ENCODE measurements around the gene OR2A14.
"Not testable (repeated sequence)": the region's sequence is repeated elsewhere in the genome, so short reads cannot be mapped to it uniquely, and the experiment has no call there.

OR2A14 gene, protein sequence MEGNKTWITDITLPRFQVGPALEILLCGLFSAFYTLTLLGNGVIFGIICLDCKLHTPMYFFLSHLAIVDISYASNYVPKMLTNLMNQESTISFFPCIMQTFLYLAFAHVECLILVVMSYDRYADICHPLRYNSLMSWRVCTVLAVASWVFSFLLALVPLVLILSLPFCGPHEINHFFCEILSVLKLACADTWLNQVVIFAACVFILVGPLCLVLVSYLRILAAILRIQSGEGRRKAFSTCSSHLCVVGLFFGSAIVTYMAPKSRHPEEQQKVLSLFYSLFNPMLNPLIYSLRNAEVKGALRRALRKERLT

DNA sequence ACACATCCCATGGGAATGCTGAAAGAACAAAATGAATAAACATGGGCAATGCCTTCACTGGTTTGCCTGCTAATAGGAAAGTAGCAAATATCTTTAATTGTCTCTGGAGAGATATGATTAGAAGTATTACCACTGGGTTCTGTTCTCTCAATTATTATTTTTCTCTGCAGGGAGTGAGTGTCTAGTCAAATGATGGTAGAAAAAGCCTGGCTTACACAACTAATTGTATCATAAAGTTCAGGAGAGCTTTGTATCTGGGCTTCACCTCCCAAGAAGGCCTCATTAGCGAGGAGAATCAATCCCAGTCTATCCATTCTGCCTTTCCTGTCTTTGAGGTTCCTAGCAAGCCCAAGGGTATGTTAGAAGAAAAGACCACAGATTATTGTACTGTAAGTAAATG lies at the start of gene OR2A14:
Gene OR2A14, plus strand, starts transcription at position 301 of the 400 bp plus-strand sequence. CDS start 5,937 bp downstream, outside the sequence.
- DNase-seq: no peak

DNA sequence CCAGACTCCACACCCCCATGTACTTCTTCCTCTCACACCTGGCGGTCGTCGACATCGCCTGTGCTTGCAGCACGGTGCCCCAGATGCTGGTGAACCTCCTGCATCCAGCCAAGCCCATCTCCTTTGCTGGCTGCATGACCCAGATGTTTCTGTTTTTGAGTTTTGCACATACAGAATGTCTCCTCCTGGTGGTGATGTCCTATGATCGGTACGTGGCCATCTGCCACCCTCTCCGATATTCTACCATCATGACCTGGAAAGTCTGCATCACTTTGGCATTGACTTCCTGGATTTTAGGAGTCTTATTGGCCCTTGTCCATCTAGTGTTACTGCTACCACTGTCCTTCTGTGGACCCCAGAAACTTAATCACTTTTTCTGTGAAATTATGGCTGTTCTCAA lies 48.6 kb upstream of the OR2A14 start:
- DNase-seq: no peak

DNA sequence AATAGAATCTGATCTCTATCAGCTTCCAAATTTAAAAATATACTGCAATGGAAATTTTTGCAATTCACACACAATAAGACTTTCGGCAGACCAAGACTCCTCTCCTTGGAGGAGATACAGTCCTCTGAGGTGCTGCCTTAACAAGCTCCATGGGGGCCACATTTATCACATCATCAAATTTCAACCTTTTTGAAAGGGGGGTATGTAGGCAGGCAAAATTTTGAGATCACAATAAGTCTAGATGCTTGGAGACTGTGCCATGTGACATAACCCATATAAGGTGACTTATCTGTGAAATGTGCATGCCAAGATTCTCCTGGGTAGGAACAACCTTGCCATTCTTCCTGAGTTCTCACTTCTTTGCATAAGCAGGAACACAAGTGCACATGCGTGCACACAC lies 37.0 kb upstream of the OR2A14 start, which contains the start of gene OR2A12:
Gene OR2A12, plus strand, starts transcription at position 301 of the 400 bp plus-strand sequence. CDS start 8,830 bp downstream, outside the sequence.
- no peak for DNase-seq

DNA sequence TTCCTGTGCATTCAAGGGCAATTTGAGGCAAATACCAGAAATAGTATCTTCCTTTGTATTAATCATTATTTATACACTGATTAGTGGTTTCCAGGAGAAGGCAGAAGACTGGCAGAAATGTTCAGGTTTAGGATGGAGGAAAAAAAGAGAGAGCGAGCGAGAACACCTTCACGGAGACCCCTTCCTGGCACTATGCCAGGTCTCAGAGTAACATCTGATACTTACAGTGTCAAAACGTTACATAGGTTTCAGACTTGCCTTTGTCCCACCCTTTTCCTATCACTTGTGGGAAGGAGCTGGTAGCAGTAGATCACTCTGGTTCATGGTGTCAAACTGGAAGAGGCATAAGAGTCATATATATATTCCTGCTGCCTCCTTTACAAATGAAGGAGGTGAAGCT lies 36.2 kb upstream of the OR2A14 start:
- DNase-seq: no peak

DNA sequence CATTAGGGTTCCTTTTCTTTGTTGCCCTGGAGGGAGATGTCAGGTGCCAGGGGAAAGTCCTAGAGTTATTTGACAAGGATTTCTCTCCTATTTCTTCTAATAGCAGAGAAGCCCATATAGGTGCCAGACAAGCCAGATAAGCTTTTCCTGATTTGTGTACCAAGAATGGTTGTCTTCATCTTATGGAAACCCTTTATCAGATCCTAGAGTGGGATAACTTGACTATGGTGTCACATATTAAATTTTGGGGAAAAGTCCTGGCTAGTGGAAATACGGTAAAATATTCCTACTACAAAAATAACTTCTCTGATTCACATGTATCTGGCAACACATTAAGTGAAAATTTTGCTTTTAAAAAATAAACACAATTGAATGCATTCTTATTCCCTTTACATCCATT lies 35.7 kb upstream of the OR2A14 start:
- no peak for DNase-seq

DNA sequence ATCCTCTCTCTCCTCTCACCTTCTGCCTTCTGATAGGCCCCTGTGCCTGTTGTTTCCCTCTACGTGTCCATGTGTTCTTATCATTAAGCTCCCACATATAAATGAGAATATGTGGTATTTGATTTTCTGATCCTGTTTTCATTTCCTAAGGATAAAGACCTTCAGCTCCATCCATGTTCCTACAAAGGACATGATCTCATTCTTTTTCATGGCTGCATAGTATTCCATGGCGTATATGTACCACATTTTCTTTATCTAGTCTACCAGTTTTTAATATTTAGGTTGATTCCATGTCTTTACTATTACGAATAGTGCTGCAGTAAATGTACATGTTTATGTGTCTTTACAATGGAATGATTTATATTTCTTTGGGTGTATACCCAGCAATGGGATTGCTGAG lies 32.3 kb upstream of the OR2A14 start:
- DNase-seq: no peak

DNA sequence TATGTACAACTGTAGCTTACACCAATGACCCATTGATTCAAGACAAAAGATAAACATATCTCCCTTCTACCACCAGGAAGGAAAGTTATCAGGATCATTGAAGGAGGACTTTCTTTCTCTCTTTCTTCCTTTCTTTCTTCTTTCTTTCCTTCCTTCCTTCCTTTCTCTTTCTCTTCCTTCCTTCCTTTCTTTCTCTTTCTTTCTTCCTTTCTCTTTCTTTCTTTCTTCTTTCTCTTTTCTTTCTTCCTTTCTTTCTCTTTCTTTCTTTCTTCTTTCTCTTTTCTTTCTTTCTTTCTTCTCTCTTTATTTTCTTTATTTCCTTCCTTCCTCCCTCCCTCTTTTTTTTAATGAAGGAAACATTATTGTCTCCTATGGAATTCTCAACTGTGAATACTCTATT lies 24.2 kb upstream of the OR2A14 start:
- no peak for DNase-seq

DNA sequence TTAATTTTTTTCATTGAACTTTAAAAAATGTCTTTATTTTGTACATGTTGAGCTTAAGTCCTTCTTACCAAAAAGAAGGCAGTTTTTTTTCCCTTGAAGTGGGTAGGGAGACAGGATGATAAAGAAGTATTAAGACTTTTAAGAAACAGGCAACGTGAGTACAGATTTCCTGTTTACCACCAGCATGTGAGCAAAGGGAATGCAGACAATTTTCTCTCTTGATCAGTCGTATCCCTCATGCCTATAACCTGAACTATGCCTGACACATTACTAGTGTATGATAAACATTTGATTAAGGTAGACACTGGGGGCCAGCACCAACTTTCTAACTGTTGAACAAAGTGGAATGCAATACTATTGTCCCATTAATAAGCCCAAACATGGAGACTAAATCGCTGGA lies 22.4 kb upstream of the OR2A14 start:
- no peak for DNase-seq

DNA sequence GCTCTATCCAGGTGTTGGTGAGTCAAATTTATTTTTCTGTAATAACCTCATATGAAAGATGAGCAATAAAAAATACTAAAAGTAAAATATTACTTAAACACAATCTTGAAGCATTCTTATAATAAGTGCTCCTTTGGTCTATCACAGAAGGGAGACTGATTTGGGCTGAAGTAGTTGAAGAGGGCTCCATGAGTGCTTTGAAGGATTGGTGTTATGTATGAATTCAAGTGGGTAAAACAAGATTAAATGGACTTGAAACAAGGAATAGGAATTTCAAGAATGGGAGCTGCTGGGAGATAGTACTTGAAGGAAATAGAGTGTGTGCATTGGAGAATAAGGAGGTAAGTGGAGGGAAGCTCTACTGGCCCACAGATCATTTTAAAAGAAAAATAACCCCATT lies 20.9 kb upstream of the OR2A14 start:
- no peak for DNase-seq

DNA sequence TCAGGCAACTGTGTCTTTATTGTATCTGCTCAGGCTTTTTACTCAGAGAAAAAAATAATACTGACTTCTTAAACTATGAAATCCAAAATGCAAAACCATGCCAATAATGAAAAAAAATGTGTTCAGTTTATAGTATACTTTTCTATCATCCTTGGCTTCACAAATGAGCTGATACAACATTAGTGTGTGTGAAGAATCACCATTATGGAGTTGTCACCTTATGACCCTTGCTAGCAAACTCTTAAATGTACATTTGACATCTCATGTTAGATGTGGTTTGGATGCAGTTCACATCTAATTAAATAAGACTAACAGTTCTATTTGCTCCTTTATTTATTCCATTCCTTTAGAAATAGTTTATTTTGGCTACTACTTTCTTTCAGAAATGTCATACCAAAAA lies 17.8 kb upstream of the OR2A14 start:
- DNase-seq: no peak

DNA sequence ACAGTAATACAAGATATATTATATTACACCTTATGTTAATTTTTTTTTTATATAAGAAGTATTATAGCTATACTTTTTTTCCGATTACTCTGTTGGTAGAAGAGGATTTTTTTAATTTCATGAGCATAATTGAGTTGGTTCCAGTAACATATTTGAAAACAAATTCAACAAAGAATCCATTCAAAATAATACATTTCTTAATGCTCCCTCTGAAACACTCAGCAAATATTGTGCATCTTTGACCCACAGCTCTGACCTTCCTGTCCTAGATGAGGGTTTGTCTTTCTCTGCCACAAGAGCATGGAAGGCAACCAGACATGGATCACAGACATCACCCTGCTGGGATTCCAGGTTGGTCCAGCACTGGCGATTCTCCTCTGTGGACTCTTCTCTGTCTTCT lies 13.7 kb upstream of the OR2A14 start, which contains the start of gene OR2A2:
Gene OR2A2, plus strand, starts transcription at position 301 of the 400 bp plus-strand sequence. Its CDS starts 0 bp downstream, at position 301.
- DNase-seq: no peak

DNA sequence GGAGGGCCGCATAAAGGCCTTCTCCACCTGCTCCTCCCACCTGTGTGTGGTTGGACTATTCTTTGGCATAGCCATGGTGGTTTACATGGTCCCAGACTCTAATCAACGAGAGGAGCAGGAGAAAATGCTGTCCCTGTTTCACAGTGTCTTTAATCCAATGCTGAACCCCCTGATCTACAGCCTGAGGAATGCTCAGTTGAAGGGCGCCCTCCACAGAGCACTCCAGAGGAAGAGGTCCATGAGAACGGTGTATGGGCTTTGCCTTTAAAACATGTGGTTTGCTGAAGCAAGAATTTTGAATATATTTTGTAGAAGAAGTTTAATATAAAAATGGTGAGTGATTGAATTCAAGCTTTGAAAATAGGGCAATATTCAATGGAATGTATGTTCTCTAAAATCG lies 12.7 kb upstream of the OR2A14 start:
- no peak for DNase-seq

DNA sequence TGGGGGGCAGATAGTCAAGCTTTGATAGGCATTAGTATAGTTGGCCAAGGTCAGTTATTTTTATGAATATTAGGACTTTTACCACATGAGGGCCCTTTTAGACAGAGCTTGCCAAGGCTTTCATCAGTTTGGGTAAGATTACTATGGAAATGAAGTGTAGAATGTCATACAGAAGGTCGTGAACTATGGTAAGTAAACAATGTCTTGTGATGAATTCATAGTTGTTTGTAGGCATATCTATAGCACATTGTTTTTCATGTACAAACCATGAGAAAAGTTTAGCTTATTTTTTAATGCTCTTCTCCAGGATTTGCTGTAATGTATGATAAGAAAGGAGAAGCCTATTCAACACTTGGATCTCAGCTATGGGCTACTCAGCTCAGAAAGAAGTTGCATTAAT lies 9.3 kb upstream of the OR2A14 start:
- DNase-seq: no peak

DNA sequence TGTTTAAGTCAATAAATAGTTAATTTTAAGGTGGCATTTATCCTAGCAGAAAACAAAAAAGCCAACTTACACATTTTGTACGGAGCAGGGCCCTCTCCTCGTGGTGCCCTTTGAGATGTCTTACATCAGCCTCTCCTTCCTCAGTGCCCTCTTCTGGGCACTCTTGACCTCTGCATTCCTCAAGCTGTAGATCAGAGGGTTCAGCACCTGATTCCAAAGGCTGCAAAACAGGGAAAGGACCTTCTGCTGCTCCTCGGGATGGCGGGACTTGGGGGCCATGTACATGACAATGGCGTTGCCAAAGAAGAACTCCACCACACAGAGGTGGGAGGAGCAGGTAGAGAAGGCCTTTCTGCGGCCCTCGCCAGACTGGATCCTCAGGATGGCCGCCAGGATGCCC lies 4.6 kb upstream of the OR2A14 start:
- DNase-seq: no peak

DNA sequence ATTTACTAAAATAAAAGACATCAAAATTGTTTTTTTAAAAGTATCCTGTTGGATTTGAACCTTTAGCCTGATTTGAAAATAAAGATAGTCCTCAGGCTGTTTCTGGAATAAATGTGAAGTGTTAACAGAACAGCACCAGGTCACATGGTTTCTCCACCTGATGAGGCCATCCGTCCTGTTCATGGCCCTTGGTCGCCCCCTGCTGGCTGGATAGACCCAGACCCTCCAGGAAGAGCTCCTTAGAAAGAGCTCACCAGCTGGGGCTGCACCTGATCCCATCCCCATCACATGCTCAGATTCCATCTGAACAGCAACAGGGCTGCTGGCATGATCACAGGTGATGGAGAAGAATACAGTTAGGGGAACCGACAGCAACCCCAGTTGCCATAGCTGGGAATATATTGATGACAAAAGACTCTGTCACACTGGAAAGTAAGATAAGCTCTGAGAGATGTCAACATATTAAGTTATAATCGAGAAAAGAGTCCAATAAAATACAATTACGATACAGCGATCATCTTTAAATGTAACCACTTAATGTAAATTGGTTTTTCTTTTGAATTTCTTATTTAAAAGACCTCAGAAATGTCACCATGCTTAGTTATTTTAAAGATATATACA lies 4.8 kb downstream of the OR2A14 start:
- DNase-seq: peak in 37 of 56 donors; percentile 0 to 76 (median 16)

DNA sequence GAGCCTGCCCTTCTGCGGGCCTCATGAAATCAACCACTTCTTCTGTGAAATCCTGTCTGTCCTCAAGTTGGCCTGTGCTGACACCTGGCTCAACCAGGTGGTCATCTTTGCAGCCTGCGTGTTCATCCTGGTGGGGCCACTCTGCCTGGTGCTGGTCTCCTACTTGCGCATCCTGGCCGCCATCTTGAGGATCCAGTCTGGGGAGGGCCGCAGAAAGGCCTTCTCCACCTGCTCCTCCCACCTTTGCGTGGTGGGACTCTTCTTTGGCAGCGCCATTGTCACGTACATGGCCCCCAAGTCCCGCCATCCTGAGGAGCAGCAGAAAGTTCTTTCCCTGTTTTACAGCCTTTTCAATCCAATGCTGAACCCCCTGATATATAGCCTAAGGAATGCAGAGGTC lies 6.6 kb downstream of the OR2A14 start:
- not testable (repeated sequence) for DNase-seq

DNA sequence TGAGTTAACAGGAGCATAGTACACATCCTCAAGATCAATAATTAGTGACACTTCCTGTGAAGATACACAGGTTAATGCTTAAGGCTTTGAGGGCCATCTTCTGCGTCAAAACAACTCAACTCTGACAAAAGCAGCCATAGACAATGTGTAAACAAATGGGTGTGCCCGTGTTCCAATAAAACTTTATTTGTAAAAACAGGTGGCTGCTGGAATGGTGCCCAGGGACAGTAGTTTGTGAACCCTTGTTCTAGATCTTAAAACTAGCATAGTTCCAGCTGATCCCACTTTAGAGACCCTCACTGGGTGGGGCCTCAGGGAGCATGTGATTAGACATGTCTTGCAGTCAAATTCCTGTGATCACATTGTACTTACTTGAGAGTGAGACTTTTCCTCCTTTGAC lies 7.8 kb downstream of the OR2A14 start:
- DNase-seq: no peak

DNA sequence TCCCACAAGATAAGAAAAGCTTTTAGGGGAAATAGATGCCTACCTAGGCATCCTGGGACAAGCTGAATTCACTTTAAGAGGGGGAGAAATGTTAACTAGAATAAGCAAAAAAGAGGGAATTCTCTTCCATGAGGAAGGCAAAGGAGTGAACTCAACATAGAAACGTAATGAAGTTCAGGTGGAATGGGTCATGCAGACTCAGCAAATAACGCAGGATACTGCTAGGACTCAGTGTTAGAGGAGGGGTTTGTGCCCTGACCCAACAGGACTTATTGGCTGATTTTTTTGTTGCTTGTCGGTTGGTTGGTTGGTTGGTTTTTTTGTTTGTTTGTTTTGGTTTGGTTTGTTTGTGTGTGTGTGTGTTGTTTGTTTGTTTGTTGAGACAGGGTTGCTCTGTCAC lies 9.3 kb downstream of the OR2A14 start:
- DNase-seq: no peak

DNA sequence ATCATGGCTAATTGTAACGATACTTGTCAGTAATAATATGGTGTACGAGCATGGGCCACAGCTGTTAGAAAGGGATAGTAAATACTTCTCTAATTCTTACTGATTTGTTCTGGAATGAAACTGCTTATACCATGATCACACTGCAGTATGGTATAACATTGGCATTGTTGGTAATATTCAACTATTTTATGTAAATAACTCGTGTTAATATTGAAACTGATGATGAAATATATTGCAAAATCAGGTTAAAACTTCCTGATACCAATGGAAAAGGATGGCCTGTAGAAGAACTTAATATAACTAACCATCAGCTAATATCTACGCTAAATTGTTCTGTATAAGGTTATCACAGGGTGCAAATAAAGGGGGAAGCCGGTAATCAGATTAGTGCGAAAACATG lies 10.3 kb downstream of the OR2A14 start:
- no peak for DNase-seq

DNA sequence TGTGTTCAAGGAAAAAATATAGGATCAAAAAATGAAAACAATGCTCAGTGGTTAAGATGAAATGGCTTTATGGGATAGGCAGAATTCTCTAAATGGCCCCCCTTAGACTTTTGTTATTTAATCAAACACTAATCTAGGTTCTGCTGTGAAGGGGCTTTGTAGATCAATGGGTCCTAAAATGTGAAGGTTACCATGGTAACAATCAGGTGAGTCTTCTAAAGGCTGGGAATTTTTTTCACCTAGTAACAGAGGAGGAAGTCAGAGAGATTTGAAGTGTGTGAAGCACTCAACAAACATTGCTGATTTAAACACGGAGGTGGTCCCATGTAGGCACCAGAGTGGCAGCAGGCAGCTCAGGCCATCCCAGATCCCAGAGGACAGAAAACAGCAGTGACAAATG lies 11.1 kb downstream of the OR2A14 start:
- no peak for DNase-seq

DNA sequence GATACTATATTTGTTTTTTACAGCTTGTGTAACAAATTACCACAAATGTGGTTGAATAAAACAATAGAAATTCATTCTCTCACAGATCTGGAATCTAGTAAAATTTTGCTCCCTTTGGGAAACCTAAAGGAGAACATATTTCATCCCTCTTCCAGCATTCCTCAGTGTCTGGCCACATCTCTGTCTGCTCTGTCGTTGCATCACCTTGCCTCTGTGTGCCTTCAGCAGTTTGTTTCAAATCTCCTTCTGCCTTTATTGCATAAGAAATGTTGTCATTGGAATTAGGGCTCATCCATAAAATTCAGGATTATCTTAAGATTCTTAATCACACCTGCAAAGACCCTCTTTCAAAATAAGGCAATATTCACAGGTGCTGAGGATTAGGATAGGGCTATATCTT lies 14.5 kb downstream of the OR2A14 start:
- DNase-seq: no peak

DNA sequence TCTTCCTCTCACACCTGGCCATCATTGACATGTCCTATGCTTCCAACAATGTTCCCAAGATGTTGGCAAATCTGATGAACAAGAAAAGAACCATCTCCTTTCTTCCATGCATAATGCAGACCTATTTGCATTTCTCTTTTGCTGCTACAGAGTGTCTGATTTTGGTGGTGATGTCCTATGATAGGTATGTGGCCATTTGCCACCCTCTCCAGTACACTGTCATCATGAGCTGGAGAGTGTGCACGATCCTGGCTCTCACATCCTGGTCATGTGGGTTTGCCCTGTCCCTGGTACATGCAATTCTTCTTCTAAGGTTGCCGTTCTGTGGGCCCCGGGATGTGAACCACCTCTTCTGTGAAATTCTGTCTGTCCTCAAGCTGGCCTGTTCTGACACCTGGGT lies 19.2 kb downstream of the OR2A14 start:
- DNase-seq: no peak

DNA sequence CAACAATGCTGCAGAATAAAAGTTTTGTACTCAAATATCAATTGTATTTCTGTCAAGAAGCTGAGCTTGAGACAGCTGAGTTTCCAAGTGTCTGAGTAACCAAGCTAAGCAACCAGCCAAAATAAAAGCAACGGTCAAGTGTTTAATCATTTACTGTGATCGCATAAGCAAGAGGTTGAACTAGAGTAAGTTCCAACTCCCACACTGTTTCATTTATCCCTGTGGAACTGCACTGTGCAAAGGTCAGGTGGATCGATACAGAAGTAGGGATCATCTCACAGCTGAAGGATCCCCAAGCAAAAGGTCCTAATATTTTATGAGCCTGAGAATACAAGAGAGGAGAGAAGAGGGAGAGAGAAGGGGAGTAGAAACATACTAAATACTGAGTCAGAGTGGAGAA lies 21.4 kb downstream of the OR2A14 start:
- no peak for DNase-seq

Data from amygdala (tissue), 56 donors.